Fibroblast of upper back skin (primary cell): ENCODE results near the gene PRR20C.
A peak's percentile ranks its signal among the peaks of the same experiment; 100 is the strongest.
"Not testable (repeated sequence)": the region's sequence is repeated elsewhere in the genome, so short reads cannot be mapped to it uniquely, and the experiment has no call there.

ENCODE experiments used
- DNase-seq: peaks from one replicate; pipeline ENCODE4 v3.0.0-alpha.2; 2013

PRR20C gene

DNA sequence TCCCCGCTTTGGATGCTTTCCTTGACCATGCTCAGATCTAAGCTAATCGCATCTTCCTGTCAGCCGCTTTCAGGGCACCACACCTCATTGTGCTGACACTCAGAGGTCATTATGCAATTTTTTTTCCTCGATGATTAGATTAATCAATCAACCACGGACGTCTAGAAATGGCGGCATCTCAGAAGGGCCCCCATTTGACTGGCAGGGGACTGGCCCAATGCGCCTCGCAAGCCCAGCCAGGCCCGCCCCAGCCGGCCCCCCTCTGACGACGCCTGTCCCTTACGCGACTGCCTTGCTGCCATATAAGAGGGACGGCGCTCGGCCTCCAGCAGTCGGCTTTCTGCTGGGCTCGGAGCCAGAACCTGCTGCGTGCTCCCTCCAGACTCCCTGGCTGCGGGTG is at the start of gene PRR20C:
PRR20C (plus strand) TSS at position 301 of the 400 bp plus-strand sequence. CDS start 387 bp downstream, outside the sequence.
- not testable (repeated sequence) for DNase-seq

- no peak for DNase-seq
Observed at GRCh38 chr13:57114945-57115344, 38.9 kb upstream of the PRR20C start.

DNA sequence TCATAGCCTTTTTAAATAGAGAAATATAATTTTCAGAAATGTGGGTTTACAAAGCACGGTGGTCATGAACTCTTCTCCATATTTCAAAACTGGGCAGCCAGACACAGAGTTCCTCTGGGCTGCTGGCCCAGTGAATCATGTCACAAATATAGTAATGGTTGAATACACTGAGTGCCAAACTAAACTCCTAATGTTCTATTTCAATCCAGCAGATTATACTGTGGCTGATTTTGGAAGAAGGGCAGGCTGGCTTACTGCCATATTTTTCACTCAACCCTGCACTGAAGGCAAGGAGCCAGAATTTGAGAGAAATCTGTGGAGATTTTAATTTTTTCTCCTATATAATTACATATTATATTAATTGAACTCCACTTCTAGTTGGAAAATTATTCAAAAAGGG is 30.2 kb upstream of the PRR20C start:
- peak; percentile 0 for DNase-seq

- no peak for DNase-seq
Observed at GRCh38 chr13:57128909-57129308, 25.0 kb upstream of the PRR20C start.

DNA sequence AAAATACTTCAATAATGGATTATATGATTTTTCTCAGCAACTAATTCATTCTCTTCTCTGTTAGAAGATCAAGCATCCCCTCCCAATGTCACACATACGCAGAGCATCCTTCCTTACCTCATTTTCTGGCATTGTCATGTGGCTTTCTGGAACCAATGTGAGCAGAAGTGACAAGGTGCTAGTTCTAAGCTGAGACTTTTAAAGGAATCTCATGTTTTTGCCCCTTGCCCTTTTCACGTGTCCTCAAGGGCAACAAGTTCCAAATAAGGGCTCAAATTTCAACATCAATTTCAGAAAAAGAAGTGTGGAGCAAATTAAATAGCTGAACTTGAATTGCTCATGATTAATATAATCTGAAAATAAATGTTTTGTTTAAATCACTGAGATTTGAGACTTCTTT is 17.8 kb upstream of the PRR20C start:
- no peak for DNase-seq

DNA sequence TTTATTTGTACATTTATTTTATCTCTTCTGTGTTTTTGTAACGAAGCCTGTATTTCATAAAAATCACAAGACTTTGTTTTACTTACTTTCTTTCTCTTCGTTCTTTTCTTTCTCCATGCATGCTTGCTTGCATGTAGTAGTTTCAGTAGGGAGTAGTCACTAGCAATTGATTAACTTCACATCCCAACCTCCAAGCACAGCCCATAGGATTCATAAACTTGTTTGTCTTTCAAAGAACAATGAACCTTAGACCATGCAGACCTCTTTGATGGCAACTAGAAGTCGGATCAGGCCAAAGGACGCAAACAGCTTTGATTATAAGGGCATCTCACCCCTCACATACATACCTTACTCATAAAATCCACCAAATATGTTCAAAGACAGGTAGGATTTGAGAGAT is 16.3 kb upstream of the PRR20C start:
- no peak for DNase-seq

DNA sequence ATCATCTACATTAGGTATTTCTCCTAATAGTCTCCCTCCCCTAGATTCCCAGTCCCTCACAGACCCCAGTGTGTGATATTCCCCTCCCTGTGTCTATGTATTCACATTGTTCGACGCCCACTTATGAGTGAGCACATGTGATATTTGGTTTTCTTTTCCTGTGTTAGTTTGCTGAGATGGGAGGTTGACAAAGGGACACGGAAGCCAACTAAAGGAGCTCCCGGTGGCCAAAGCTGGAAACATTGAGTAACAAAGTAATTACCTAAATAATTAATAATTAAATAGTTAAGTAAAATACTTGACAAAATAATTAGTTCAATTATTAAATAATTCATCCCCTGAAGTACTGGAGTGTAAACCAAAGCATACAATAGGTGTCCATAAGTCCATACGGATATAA is 14.9 kb upstream of the PRR20C start:
- no peak for DNase-seq

GRCh38 chr13:57139781-57140180 is 14.1 kb upstream of the PRR20C start:
- DNase-seq: not testable (repeated sequence)

- not testable (repeated sequence) for DNase-seq
Observed at GRCh38 chr13:57140235-57140968, 13.5 kb upstream of the PRR20C start, which contains the start of gene PRR20A. PRR20A (plus strand) TSS chr13:57140918; CDS start chr13:57141305, 387 bp downstream.

- DNase-seq: not testable (repeated sequence)
Observed at GRCh38 chr13:57147188-57147587, 6.7 kb upstream of the PRR20C start, which contains the start of gene PRR20B. PRR20B (plus strand) TSS chr13:57147488; CDS start chr13:57147875, 387 bp downstream.

- not testable (repeated sequence) for DNase-seq
Observed at GRCh38 chr13:57148106-57148505, 5.8 kb upstream of the PRR20C start.

DNA sequence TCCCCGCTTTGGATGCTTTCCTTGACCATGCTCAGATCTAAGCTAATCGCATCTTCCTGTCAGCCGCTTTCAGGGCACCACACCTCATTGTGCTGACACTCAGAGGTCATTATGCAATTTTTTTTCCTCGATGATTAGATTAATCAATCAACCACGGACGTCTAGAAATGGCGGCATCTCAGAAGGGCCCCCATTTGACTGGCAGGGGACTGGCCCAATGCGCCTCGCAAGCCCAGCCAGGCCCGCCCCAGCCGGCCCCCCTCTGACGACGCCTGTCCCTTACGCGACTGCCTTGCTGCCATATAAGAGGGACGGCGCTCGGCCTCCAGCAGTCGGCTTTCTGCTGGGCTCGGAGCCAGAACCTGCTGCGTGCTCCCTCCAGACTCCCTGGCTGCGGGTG is 6.5 kb downstream of the PRR20C start, which contains the start of gene PRR20D:
PRR20D (plus strand) TSS at position 301 of the 400 bp plus-strand sequence. CDS start 387 bp downstream, outside the sequence.
- DNase-seq: not testable (repeated sequence)

DNA sequence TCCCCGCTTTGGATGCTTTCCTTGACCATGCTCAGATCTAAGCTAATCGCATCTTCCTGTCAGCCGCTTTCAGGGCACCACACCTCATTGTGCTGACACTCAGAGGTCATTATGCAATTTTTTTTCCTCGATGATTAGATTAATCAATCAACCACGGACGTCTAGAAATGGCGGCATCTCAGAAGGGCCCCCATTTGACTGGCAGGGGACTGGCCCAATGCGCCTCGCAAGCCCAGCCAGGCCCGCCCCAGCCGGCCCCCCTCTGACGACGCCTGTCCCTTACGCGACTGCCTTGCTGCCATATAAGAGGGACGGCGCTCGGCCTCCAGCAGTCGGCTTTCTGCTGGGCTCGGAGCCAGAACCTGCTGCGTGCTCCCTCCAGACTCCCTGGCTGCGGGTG is 13.0 kb downstream of the PRR20C start, which contains the start of gene PRR20E:
PRR20E (plus strand) TSS at position 301 of the 400 bp plus-strand sequence. CDS start 387 bp downstream, outside the sequence.
- DNase-seq: not testable (repeated sequence)

DNA sequence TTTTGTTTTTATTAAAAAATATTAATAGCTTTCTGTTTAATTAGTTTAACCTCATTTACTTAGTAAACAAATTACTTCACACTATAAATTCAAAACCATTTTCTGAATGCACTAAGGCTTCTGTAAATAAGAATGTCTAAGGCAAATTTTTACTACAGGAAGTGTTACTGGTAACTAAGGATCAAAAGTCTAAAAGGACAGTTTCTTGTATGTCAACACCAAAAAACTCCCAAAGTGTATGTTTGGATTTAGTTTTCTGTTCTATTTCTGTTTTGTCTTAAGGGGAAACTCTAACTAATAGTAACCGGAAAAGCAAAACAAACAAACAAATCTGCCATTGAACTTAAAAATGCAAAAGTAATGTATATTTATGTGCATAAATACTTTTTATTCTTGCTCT is 37.8 kb downstream of the PRR20C start:
- no peak for DNase-seq
